Activated CD8-positive, alpha-beta memory T cell treated with anti-CD3 and anti-CD28 coated beads, Interleukin-2, amount 50 U/mL, for 24 hours (primary cell): ENCODE results near the gene TP53TG3F.
"Not testable (repeated sequence)": the region's sequence is repeated elsewhere in the genome, so short reads cannot be mapped to it uniquely, and the experiment has no call there.

Experiments used
- DNase-seq: peaks from one replicate; pipeline ENCODE4 v3.0.0-alpha.2; 2020; ENCODE audit errors: extremely low read depth

Gene TP53TG3F

GRCh38 chr16:33459312-33459711, at the start of gene TP53TG3F:
Gene TP53TG3F (plus strand): TSS chr16:33459612. CDS start chr16:33459680, 68 bp downstream.
- not testable (repeated sequence) for DNase-seq

GRCh38 chr16:33491611-33492010, 32.2 kb downstream of the TP53TG3F start:
- DNase-seq, result not testable (repeated sequence)

- not testable (repeated sequence) for DNase-seq
These were observed 47.8 kb downstream of the TP53TG3F start for GRCh38 chr16:33507231-33507630.

GRCh38 chr16:33509070-33509469, 49.7 kb downstream of the TP53TG3F start:
- not testable (repeated sequence) for DNase-seq

- DNase-seq, result not testable (repeated sequence)
These were observed 50.5 kb downstream of the TP53TG3F start for GRCh38 chr16:33509906-33510305.
